Fibroblast of lung (primary cell): Measurements from ENCODE around the gene JAK1. TPM values are rescaled to one million over a fixed set of nuclear protein-coding genes. Genes with fewer than 3 reads are reported as not detected.

ENCODE experiments used
- DNase-seq, 2 donors: peaks; one replicate each; pipeline versions ENCODE4 v3.0.0 to v3.0.0-alpha.2; 2010; ENCODE audit warnings: low read depth in 2 of 2
- H2AFZ ChIP-seq: 2 replicates; pipeline ENCODE4 v1.5.1; 2012; ENCODE audit warnings: low read length, control low read depth, inconsistent platforms
- H3K27ac ChIP-seq: 2 replicates; pipeline ENCODE4 v1.5.1; 2011; ENCODE audit warnings: low read length, control low read depth; ENCODE audit not compliant: insufficient read depth
- H3K27me3 ChIP-seq: 2 replicates; pipeline ENCODE4 v1.5.1; 2011; ENCODE audit warnings: mild to moderate bottlenecking, low read length; ENCODE audit not compliant: control insufficient read depth, insufficient read depth
- H3K36me3 ChIP-seq: 2 replicates; pipeline ENCODE4 v1.5.1; 2011; ENCODE audit warnings: low read length; ENCODE audit not compliant: control insufficient read depth, insufficient read depth
- H3K4me1 ChIP-seq: 2 replicates; pipeline ENCODE4 v1.5.1; 2011; ENCODE audit warnings: low read length; ENCODE audit not compliant: control insufficient read depth, insufficient read depth; ENCODE audit errors: extremely low read depth
- H3K4me2 ChIP-seq: 2 replicates; pipeline ENCODE4 v1.5.1; 2011; ENCODE audit warnings: low read length, control low read depth; ENCODE audit not compliant: insufficient read depth; ENCODE audit errors: extremely low read depth
- H3K4me3 ChIP-seq, 4 experiments: fragments of 200-600 bp in 1 of 4; sonication (generic) in 1 of 4; replicated peaks in 1 of 4; 2 replicates each; pipeline ENCODE4 v1.5.1; 2011 to 2016; ENCODE audit warnings: low read length in 4 of 4, low read depth in 3 of 4, mild to moderate bottlenecking in 3 of 4, control low read depth in 2 of 4, inconsistent platforms in 1 of 4, mixed read lengths in 1 of 4; ENCODE audit not compliant: insufficient read depth in 1 of 4; ENCODE audit errors: control extremely low read depth in 1 of 4
- H3K79me2 ChIP-seq: 2 replicates; pipeline ENCODE4 v1.5.1; 2012; ENCODE audit warnings: mild to moderate bottlenecking, low read length, inconsistent platforms; ENCODE audit not compliant: control insufficient read depth, insufficient read depth
- H3K9ac ChIP-seq: 2 replicates; pipeline ENCODE4 v1.5.1; 2011; ENCODE audit warnings: mild to moderate bottlenecking, low read length, control low read depth; ENCODE audit not compliant: insufficient read depth
- H3K9me3 ChIP-seq: 2 replicates; pipeline ENCODE4 v1.5.1; 2012; ENCODE audit warnings: low read depth, low read length; ENCODE audit not compliant: control insufficient read depth, insufficient read depth
- H4K20me1 ChIP-seq: 2 replicates; pipeline ENCODE4 v1.5.1; 2011; ENCODE audit warnings: low read length; ENCODE audit not compliant: control insufficient read depth, insufficient read depth; ENCODE audit errors: extremely low read depth
- EZH2 ChIP-seq: IDR thresholded peaks from 2 replicates; pipeline ENCODE4 v1.5.1; 2012; ENCODE audit warnings: low read length, control low read depth, mild to moderate bottlenecking; ENCODE audit errors: missing control alignments
- polyA plus RNA-seq, 2 donors: library from polyadenylated mRNA; depleted of rRNA in 1 of 2; stranded (reverse) in 1 of 2; unstranded in 1 of 2; fragments of >200 nt; gene quantifications; 2 replicates each; pipeline ENCODE4 v1.2.1, GENCODE V29; 2011 to 2012; ENCODE audit warnings: missing spikeins in 1 of 2
- total RNA-seq: library from RNA; depleted of rRNA; stranded (reverse); fragments of >200 nt; gene quantifications from 2 replicates; pipeline ENCODE4 v1.2.1, GENCODE V29; 2014
- TF ChIP-seq, protein P1 (sequence below), 2 donors: IDR thresholded peaks in 1 of 2; conservative IDR thresholded peaks in 1 of 2; 1 replicate in 1 of 2; 2 replicates in 1 of 2; pipeline ENCODE4 v1.5.1; 2011 to 2012; ENCODE audit warnings: low read length in 2 of 2, control low read depth in 1 of 2, inconsistent platforms in 1 of 2, low read depth in 1 of 2, mild to moderate bottlenecking in 1 of 2

Gene JAK1
- total and polyA plus RNA-seq, 2 donors (not counting 1 experiment from before 2014, with no cell fraction given): 144 to 152 TPM

DNA sequence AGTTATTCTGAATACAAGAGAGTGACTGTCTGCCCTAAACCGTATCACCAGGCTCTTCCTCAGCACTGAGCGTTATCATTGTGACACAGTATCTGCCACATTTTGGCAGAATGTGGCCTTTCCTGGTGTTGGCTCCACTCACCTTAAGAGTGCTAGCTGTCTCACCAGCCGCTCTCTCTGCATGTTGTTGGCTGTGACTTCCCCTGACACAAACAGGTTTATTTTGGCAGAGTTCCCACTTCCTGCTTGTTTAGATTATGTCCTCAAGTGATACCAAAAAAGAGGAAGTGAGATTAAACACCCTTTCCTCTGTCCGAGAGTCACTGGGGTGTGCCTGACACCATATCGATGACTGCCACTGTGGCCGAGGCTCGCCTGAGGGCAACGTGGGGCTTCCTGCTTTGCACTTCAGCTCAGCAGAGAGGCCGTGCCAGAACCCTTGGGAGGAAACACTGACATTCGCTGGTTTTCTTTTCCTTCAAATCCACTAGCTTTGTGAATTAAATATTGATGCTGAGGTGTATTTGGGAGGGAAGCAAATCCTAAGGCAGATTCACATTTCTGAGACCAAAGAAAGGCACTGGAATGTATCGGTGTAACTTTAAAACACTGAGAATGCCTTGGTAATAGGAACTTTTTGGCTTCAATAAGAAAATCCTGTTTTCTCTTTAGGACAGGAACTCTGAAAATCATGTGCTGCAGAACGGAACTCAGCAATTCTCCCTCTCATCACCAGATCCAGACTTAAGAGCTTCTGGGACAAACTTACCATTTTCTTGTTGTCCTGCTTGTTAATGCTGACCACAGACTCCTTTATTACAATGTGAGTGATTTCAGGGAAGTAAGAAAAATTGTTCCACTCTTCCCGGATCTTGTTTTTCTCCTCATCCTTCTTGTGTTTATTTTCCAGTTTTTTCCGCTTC is 102.1 kb downstream of the JAK1 start:
- Histone ChIP-seq H3K9ac (no peak overlapping the region), H4K20me1 (no peaks in the 10 kb centered on the region), H3K4me3 (no peak overlapping the region), H3K27ac (no peak overlapping the region), H3K4me2 (no peak overlapping the region), H3K79me2 (no peaks in the 10 kb centered on the region), H2AFZ (no peak overlapping the region), H3K4me1 (peaks cover 5% of the 10 kb centered on the region), H3K27me3 (no peaks in the 10 kb centered on the region), H3K9me3 (no peaks in the 10 kb centered on the region), H3K36me3 (peaks cover 11% of the 10 kb centered on the region)
- TF ChIP-seq, protein P1, sequence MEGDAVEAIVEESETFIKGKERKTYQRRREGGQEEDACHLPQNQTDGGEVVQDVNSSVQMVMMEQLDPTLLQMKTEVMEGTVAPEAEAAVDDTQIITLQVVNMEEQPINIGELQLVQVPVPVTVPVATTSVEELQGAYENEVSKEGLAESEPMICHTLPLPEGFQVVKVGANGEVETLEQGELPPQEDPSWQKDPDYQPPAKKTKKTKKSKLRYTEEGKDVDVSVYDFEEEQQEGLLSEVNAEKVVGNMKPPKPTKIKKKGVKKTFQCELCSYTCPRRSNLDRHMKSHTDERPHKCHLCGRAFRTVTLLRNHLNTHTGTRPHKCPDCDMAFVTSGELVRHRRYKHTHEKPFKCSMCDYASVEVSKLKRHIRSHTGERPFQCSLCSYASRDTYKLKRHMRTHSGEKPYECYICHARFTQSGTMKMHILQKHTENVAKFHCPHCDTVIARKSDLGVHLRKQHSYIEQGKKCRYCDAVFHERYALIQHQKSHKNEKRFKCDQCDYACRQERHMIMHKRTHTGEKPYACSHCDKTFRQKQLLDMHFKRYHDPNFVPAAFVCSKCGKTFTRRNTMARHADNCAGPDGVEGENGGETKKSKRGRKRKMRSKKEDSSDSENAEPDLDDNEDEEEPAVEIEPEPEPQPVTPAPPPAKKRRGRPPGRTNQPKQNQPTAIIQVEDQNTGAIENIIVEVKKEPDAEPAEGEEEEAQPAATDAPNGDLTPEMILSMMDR (conservative IDR thresholded peaks at IDR 0.05 in 1 of 2, IDR thresholded peaks at IDR 0.05 in 1 of 2; ENCODE audit: low read depth in 1 of 2, low read length in 2 of 2): no peak
- no peak for TF ChIP-seq EZH2
- peak in 1 of 2 donors; percentile 3 for DNase-seq

DNA sequence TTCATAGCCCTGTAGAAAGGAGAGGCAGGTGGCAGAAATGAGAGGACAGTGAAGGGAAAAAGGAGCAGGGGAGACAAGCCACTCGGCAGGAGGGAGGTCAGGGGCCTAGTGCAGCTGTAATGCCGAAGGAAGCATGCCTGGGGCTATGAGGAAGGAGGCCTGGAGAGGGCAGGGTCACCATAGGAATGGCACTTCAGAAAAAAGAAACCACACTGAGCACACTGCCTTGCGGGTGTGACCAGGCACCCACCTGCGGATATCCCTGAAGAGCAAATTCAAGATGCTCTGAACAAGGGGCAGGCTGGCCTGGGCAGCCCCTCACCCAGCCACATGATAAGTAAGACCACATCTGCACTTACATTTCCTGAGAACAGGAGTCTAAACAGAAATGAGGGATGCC is 104.7 kb downstream of the JAK1 start:
- no peaks in the 10 kb centered on the region for H3K4me1 ChIP-seq
- no peaks in the 10 kb centered on the region for H4K20me1 ChIP-seq
- H2AFZ ChIP-seq: no peak overlapping the region
- DNase-seq: peak in 1 of 2 donors; percentile 45
- H3K27me3 ChIP-seq: no peaks in the 10 kb centered on the region
- peaks cover 15% of the 10 kb centered on the region for H3K36me3 ChIP-seq
- H3K27ac ChIP-seq: no peak overlapping the region
- no peaks in the 10 kb centered on the region for H3K9me3 ChIP-seq
- TF ChIP-seq, protein P1 (conservative IDR thresholded peaks at IDR 0.05 in 1 of 2, IDR thresholded peaks at IDR 0.05 in 1 of 2; ENCODE audit: low read depth in 1 of 2, low read length in 2 of 2): peak in 1 of 2 donors; percentile 47
- no peak for TF ChIP-seq EZH2
- H3K4me3 ChIP-seq: no peak overlapping the region
- H3K9ac ChIP-seq: no peak overlapping the region
- H3K4me2 ChIP-seq: no peak overlapping the region
- no peaks in the 10 kb centered on the region for H3K79me2 ChIP-seq

DNA sequence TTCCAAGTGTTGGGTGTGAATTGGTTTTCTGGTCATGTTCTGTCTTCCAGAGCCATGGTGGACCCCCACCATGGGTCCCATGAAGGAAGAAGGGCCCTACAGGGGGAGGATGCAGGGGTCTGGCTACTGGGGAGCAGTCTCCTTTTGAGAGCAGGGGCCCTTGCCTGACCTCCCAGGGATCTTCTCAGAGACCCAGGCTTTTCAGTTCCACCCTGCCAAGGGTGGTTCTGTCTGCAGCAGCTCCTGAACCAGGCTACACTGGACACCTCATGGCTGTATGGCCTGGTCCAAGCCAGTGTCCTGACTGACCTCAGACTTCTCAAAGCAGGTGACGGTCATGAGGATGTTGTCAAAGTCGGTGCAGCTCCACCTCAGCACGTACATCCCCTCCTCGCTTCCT is 109.0 kb downstream of the JAK1 start:
- H3K4me1 ChIP-seq: no peaks in the 10 kb centered on the region
- H3K4me2 ChIP-seq: no peak overlapping the region
- H3K79me2 ChIP-seq: no peaks in the 10 kb centered on the region
- H3K36me3 ChIP-seq: peaks cover 15% of the 10 kb centered on the region
- H3K4me3 ChIP-seq: no peak overlapping the region
- no peak for DNase-seq
- H3K27me3 ChIP-seq: no peaks in the 10 kb centered on the region
- no peaks in the 10 kb centered on the region for H3K9me3 ChIP-seq
- no peak overlapping the region for H2AFZ ChIP-seq
- H4K20me1 ChIP-seq: no peaks in the 10 kb centered on the region
- no peak overlapping the region for H3K9ac ChIP-seq
- no peak overlapping the region for H3K27ac ChIP-seq
- TF ChIP-seq, protein P1 (conservative IDR thresholded peaks at IDR 0.05 in 1 of 2, IDR thresholded peaks at IDR 0.05 in 1 of 2; ENCODE audit: low read depth in 1 of 2, low read length in 2 of 2): no peak
- TF ChIP-seq EZH2: no peak
